Mesenchymal stem cell (in vitro differentiated cells and primary cell): ENCODE measurements around the gene DTX1.

ENCODE experiments used
- DNase-seq: peaks from one replicate; pipeline ENCODE4 v3.0.0-alpha.2; 2013
- H2AFZ ChIP-seq: one replicate; pipeline ENCODE4 v1.6.1; 2013; ENCODE audit warnings: low read depth, mild to moderate bottlenecking, control low read depth, inconsistent platforms, low read length, moderate library complexity
- H2AK5ac ChIP-seq: 2 replicates; pipeline ENCODE4 v1.6.1; 2013; ENCODE audit warnings: low read length, moderate library complexity, mild to moderate bottlenecking, inconsistent platforms; ENCODE audit not compliant: severe bottlenecking
- H2BK120ac ChIP-seq: one replicate; pipeline ENCODE4 v1.6.1; 2013; ENCODE audit warnings: low read depth, mild to moderate bottlenecking, inconsistent platforms, low read length, moderate library complexity
- H2BK12ac ChIP-seq, 2 experiments: one replicate each; pipeline ENCODE4 v1.6.1; 2013; ENCODE audit warnings: inconsistent platforms in 2 of 2, low read length in 2 of 2, mild to moderate bottlenecking in 2 of 2, moderate library complexity in 2 of 2, control low read depth in 1 of 2
- H2BK15ac ChIP-seq: one replicate; pipeline ENCODE4 v1.6.1; 2013; ENCODE audit warnings: mild to moderate bottlenecking, low read depth, inconsistent platforms; ENCODE audit not compliant: poor library complexity, severe bottlenecking
- H2BK5ac ChIP-seq: 2 replicates; pipeline ENCODE4 v1.6.1; 2013; ENCODE audit warnings: low read depth, mild to moderate bottlenecking, low read length, control low read depth, inconsistent platforms; ENCODE audit not compliant: poor library complexity, severe bottlenecking
- H3K14ac ChIP-seq, 2 experiments: one replicate each; pipeline ENCODE4 v1.6.1; 2013; ENCODE audit warnings: inconsistent platforms in 2 of 2, low read length in 2 of 2, control low read depth in 1 of 2, mild to moderate bottlenecking in 1 of 2, moderate library complexity in 1 of 2
- H3K18ac ChIP-seq, 2 experiments: one replicate each; pipeline ENCODE4 v1.6.1; 2013; ENCODE audit warnings: inconsistent platforms in 2 of 2, low read length in 2 of 2, control low read depth in 1 of 2, low read depth in 1 of 2, mild to moderate bottlenecking in 1 of 2
- H3K23ac ChIP-seq, 2 experiments: one replicate each; pipeline ENCODE4 v1.6.1; 2013; ENCODE audit warnings: inconsistent platforms in 2 of 2, low read length in 2 of 2, mild to moderate bottlenecking in 2 of 2, moderate library complexity in 2 of 2, control low read depth in 1 of 2
- H3K27ac ChIP-seq: 2 replicates; pipeline ENCODE4 v1.5.1; 2013; ENCODE audit warnings: mild to moderate bottlenecking, moderate library complexity, low read length, control low read depth, inconsistent platforms; ENCODE audit not compliant: poor library complexity, severe bottlenecking
- H3K27me3 ChIP-seq, 2 experiments: 2 replicates each; pipeline versions ENCODE4 v1.6.1 to v1.7.0; 2013; ENCODE audit warnings: low read length in 2 of 2, mild to moderate bottlenecking in 2 of 2, moderate library complexity in 2 of 2, control low read depth in 1 of 2, inconsistent platforms in 1 of 2; ENCODE audit not compliant: control insufficient read depth in 1 of 2, insufficient read depth in 1 of 2
- H3K36me3 ChIP-seq, 2 experiments: 2 replicates each; pipeline versions ENCODE4 v1.6.1 to v1.7.0; 2013; ENCODE audit warnings: low read length in 2 of 2, control low read depth in 1 of 2, inconsistent platforms in 1 of 2, low read depth in 1 of 2, mild to moderate bottlenecking in 1 of 2; ENCODE audit not compliant: insufficient read depth in 2 of 2, control insufficient read depth in 1 of 2
- H3K4ac ChIP-seq, 2 experiments: one replicate each; pipeline ENCODE4 v1.6.1; 2013; ENCODE audit warnings: inconsistent platforms in 2 of 2, low read length in 2 of 2, mild to moderate bottlenecking in 2 of 2, moderate library complexity in 2 of 2, control low read depth in 1 of 2, low read depth in 1 of 2
- H3K4me1 ChIP-seq: 2 replicates; pipeline ENCODE4 v1.6.1; 2013; ENCODE audit warnings: low read depth, low read length, control low read depth; ENCODE audit not compliant: control insufficient read depth, insufficient read depth
- H3K4me2 ChIP-seq: 2 replicates; pipeline ENCODE4 v1.6.1; 2013; ENCODE audit warnings: low read length, mild to moderate bottlenecking, inconsistent platforms; ENCODE audit not compliant: poor library complexity, severe bottlenecking
- H3K4me3 ChIP-seq, 2 experiments: 2 replicates each; pipeline versions ENCODE4 v1.5.1 to v1.7.0; 2013; ENCODE audit warnings: low read length in 2 of 2, mild to moderate bottlenecking in 2 of 2, control low read depth in 1 of 2, low read depth in 1 of 2; ENCODE audit not compliant: insufficient read depth in 1 of 2
- H3K79me1 ChIP-seq: replicated peaks from 2 replicates; pipeline ENCODE4 v1.6.1; 2013; ENCODE audit warnings: mild to moderate bottlenecking, control low read depth, low read length, inconsistent platforms; ENCODE audit not compliant: poor library complexity, severe bottlenecking
- H3K9ac ChIP-seq: 2 replicates; pipeline ENCODE4 v1.7.0; 2013; ENCODE audit warnings: mild to moderate bottlenecking, low read length, moderate library complexity
- H3K9me3 ChIP-seq: 2 replicates; pipeline ENCODE4 v1.7.0; 2013; ENCODE audit warnings: mild to moderate bottlenecking, low read length; ENCODE audit not compliant: control insufficient read depth
- H4K8ac ChIP-seq: one replicate; pipeline ENCODE4 v1.6.1; 2013; ENCODE audit warnings: inconsistent platforms, mild to moderate bottlenecking, low read length, moderate library complexity
- H4K91ac ChIP-seq: one replicate; pipeline ENCODE4 v1.6.1; 2013; ENCODE audit warnings: mild to moderate bottlenecking, low read length, inconsistent platforms
- WGBS: methylation state at CpG from one replicate; pipeline ENCODE4 v1.1.7; 2013; ENCODE audit warnings: mixed read lengths; 5-methylcytosine and 5-hydroxymethylcytosine counted together

Gene DTX1

GRCh38 chr12:113058553-113058952 is 2.0 kb downstream of the DTX1 start:
- H2BK15ac ChIP-seq = no peak overlapping the region
- H2AFZ ChIP-seq = no peak overlapping the region
- H3K79me1 ChIP-seq = no peaks in the 10 kb centered on the region
- WGBS = 76% methylated on average over 1 of the region's 1 CpG
- no peak overlapping the region for H2AK5ac ChIP-seq
- H4K8ac ChIP-seq = no peak overlapping the region
- H4K91ac ChIP-seq = no peak overlapping the region
- no peak overlapping the region for H2BK12ac ChIP-seq
- no peak overlapping the region for H3K4me3 ChIP-seq
- peaks cover 76 to 89% of the 10 kb centered on the region in 2 experiments for H3K27me3 ChIP-seq
- H2BK120ac ChIP-seq = no peak overlapping the region
- no peaks in the 10 kb centered on the region for H3K36me3 ChIP-seq
- H3K14ac ChIP-seq = no peak overlapping the region
- H3K9ac ChIP-seq = no peak overlapping the region
- DNase-seq = no peak
- H3K9me3 ChIP-seq = no peaks in the 10 kb centered on the region
- H2BK5ac ChIP-seq = no peak overlapping the region
- H3K4ac ChIP-seq = no peak overlapping the region
- no peak overlapping the region for H3K27ac ChIP-seq
- H3K4me1 ChIP-seq = peaks cover 22% of the 10 kb centered on the region
- no peak overlapping the region for H3K4me2 ChIP-seq
- no peak overlapping the region for H3K18ac ChIP-seq
- no peak overlapping the region for H3K23ac ChIP-seq

- H2BK15ac ChIP-seq = no peak overlapping the region
- no peak overlapping the region for H3K4ac ChIP-seq
- no peak overlapping the region for H2BK5ac ChIP-seq
- no peak overlapping the region for H3K4me3 ChIP-seq
- no peaks in the 10 kb centered on the region for H3K36me3 ChIP-seq
- no peak overlapping the region for H2AK5ac ChIP-seq
- no peak overlapping the region for H3K4me2 ChIP-seq
- H4K91ac ChIP-seq = no peak overlapping the region
- H3K23ac ChIP-seq = no peak overlapping the region
- DNase-seq = no peak
- no peak overlapping the region for H3K14ac ChIP-seq
- peaks cover 22% of the 10 kb centered on the region for H3K4me1 ChIP-seq
- no peaks in the 10 kb centered on the region for H3K9me3 ChIP-seq
- H3K18ac ChIP-seq = no peak overlapping the region
- H4K8ac ChIP-seq = no peak overlapping the region
- H3K27ac ChIP-seq = no peak overlapping the region
- peaks cover 79 to 92% of the 10 kb centered on the region in 2 experiments for H3K27me3 ChIP-seq
- no peak overlapping the region for H2BK12ac ChIP-seq
- H3K9ac ChIP-seq = no peak overlapping the region
- no peak overlapping the region for H2AFZ ChIP-seq
- H3K79me1 ChIP-seq = no peaks in the 10 kb centered on the region
- H2BK120ac ChIP-seq = no peak overlapping the region
- WGBS = 88% methylated on average over 8 of the region's 8 CpGs
Observed at GRCh38 chr12:113059071-113059595, 2.6 kb downstream of the DTX1 start.

GRCh38 chr12:113060336-113060960 is 3.9 kb downstream of the DTX1 start:
- no peak overlapping the region for H3K9ac ChIP-seq
- WGBS = 90% methylated on average over 7 of the region's 7 CpGs
- H4K8ac ChIP-seq = no peak overlapping the region
- no peak overlapping the region for H3K18ac ChIP-seq
- DNase-seq = no peak
- no peak overlapping the region for H4K91ac ChIP-seq
- H3K27me3 ChIP-seq = peaks cover 75 to 91% of the 10 kb centered on the region in 2 experiments
- peaks cover 22% of the 10 kb centered on the region for H3K4me1 ChIP-seq
- H3K14ac ChIP-seq = no peak overlapping the region
- H3K4me2 ChIP-seq = no peak overlapping the region
- H3K36me3 ChIP-seq = no peaks in the 10 kb centered on the region
- H3K79me1 ChIP-seq = no peaks in the 10 kb centered on the region
- no peak overlapping the region for H2BK12ac ChIP-seq
- H2BK120ac ChIP-seq = no peak overlapping the region
- H3K9me3 ChIP-seq = no peaks in the 10 kb centered on the region
- no peak overlapping the region for H2BK5ac ChIP-seq
- H3K27ac ChIP-seq = no peak overlapping the region
- no peak overlapping the region for H3K4ac ChIP-seq
- H2AK5ac ChIP-seq = no peak overlapping the region
- H2AFZ ChIP-seq = no peak overlapping the region
- H3K4me3 ChIP-seq = no peak overlapping the region
- H3K23ac ChIP-seq = no peak overlapping the region
- H2BK15ac ChIP-seq = no peak overlapping the region

GRCh38 chr12:113061061-113061694 is 4.6 kb downstream of the DTX1 start:
- no peak overlapping the region for H2AFZ ChIP-seq
- peaks cover 67 to 90% of the 10 kb centered on the region in 2 experiments for H3K27me3 ChIP-seq
- H2BK12ac ChIP-seq = no peak overlapping the region
- H3K9ac ChIP-seq = no peak overlapping the region
- H3K4me2 ChIP-seq = no peak overlapping the region
- no peak overlapping the region for H3K18ac ChIP-seq
- H3K9me3 ChIP-seq = no peaks in the 10 kb centered on the region
- H2AK5ac ChIP-seq = no peak overlapping the region
- no peak for DNase-seq
- H3K14ac ChIP-seq = no peak overlapping the region
- H3K79me1 ChIP-seq = no peaks in the 10 kb centered on the region
- H3K27ac ChIP-seq = no peak overlapping the region
- H3K36me3 ChIP-seq = no peaks in the 10 kb centered on the region
- H2BK15ac ChIP-seq = no peak overlapping the region
- H2BK120ac ChIP-seq = no peak overlapping the region
- 71% methylated on average over 10 of the region's 10 CpGs for WGBS
- H2BK5ac ChIP-seq = no peak overlapping the region
- H3K4ac ChIP-seq = no peak overlapping the region
- no peak overlapping the region for H4K8ac ChIP-seq
- H3K4me3 ChIP-seq = no peak overlapping the region
- H3K23ac ChIP-seq = no peak overlapping the region
- H4K91ac ChIP-seq = no peak overlapping the region
- H3K4me1 ChIP-seq = peaks cover 22% of the 10 kb centered on the region
